Ishikawa (cell line): ENCODE measurements around the gene TBC1D14.

Source experiments
- CEBPB ChIP-seq: IDR thresholded peaks from 2 replicates; pipeline ENCODE4 v1.6.1; 2012
- CREB1 ChIP-seq: IDR thresholded peaks from 2 replicates; pipeline ENCODE4 v1.6.1; 2012; ENCODE audit warnings: low read depth
- EGR1 ChIP-seq: IDR thresholded peaks from 2 replicates; pipeline ENCODE4 v1.6.1; 2012
- EP300 ChIP-seq: IDR thresholded peaks from 2 replicates; pipeline ENCODE4 v1.6.1; 2012; ENCODE audit warnings: borderline replicate concordance
- FOXM1 ChIP-seq: IDR thresholded peaks from 2 replicates; pipeline ENCODE4 v1.6.1; 2012; ENCODE audit warnings: low read depth, borderline replicate concordance
- MAX ChIP-seq: IDR thresholded peaks from 2 replicates; pipeline ENCODE4 v1.6.1; 2012
- NFIC ChIP-seq: IDR thresholded peaks from 2 replicates; pipeline ENCODE4 v1.6.1; 2012
- RAD21 ChIP-seq: IDR thresholded peaks from 2 replicates; pipeline ENCODE4 v1.6.1; 2012; ENCODE audit warnings: low read depth
- TAF1 ChIP-seq: IDR thresholded peaks from 2 replicates; pipeline ENCODE4 v1.6.1; 2012; ENCODE audit warnings: low read depth, mild to moderate bottlenecking
- TCF12 ChIP-seq: IDR thresholded peaks from 2 replicates; pipeline ENCODE4 v1.6.1; 2012; ENCODE audit warnings: low read depth
- TEAD4 ChIP-seq: IDR thresholded peaks from 2 replicates; pipeline ENCODE4 v1.6.1; 2012
- YY1 ChIP-seq: IDR thresholded peaks from 2 replicates; pipeline ENCODE4 v1.6.1; 2012; ENCODE audit warnings: low read depth
- ZBTB7A ChIP-seq: IDR thresholded peaks from 2 replicates; pipeline ENCODE4 v1.6.1; 2012; ENCODE audit warnings: low read depth
- TF ChIP-seq, protein P1 (sequence below): IDR thresholded peaks from 2 replicates; pipeline ENCODE4 v1.6.1; 2012
- TF ChIP-seq, protein P2 (sequence below): IDR thresholded peaks from 2 replicates; pipeline ENCODE4 v1.6.1; 2012; ENCODE audit warnings: low read depth, mild to moderate bottlenecking

Gene TBC1D14

GRCh38 chr4:6901669-6902317 is 7.8 kb upstream of the TBC1D14 start:
- TF ChIP-seq ZBTB7A (no peak), EP300 (no peak), TEAD4 (no peak), CEBPB (no peak), EGR1 (no peak), CREB1 (no peak), TCF12 (no peak), FOXM1 (no peak), MAX (no peak), NFIC (no peak), RAD21 (no peak), YY1 (no peak), TAF1 (no peak)
- TF ChIP-seq, protein P1, sequence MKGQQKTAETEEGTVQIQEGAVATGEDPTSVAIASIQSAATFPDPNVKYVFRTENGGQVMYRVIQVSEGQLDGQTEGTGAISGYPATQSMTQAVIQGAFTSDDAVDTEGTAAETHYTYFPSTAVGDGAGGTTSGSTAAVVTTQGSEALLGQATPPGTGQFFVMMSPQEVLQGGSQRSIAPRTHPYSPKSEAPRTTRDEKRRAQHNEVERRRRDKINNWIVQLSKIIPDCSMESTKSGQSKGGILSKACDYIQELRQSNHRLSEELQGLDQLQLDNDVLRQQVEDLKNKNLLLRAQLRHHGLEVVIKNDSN = no peak
- TF ChIP-seq, protein P2, sequence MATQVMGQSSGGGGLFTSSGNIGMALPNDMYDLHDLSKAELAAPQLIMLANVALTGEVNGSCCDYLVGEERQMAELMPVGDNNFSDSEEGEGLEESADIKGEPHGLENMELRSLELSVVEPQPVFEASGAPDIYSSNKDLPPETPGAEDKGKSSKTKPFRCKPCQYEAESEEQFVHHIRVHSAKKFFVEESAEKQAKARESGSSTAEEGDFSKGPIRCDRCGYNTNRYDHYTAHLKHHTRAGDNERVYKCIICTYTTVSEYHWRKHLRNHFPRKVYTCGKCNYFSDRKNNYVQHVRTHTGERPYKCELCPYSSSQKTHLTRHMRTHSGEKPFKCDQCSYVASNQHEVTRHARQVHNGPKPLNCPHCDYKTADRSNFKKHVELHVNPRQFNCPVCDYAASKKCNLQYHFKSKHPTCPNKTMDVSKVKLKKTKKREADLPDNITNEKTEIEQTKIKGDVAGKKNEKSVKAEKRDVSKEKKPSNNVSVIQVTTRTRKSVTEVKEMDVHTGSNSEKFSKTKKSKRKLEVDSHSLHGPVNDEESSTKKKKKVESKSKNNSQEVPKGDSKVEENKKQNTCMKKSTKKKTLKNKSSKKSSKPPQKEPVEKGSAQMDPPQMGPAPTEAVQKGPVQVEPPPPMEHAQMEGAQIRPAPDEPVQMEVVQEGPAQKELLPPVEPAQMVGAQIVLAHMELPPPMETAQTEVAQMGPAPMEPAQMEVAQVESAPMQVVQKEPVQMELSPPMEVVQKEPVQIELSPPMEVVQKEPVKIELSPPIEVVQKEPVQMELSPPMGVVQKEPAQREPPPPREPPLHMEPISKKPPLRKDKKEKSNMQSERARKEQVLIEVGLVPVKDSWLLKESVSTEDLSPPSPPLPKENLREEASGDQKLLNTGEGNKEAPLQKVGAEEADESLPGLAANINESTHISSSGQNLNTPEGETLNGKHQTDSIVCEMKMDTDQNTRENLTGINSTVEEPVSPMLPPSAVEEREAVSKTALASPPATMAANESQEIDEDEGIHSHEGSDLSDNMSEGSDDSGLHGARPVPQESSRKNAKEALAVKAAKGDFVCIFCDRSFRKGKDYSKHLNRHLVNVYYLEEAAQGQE = no peak

GRCh38 chr4:6902318-6903042 is 7.1 kb upstream of the TBC1D14 start:
- TF ChIP-seq NFIC = no peak
- TF ChIP-seq EGR1 = no peak

DNA sequence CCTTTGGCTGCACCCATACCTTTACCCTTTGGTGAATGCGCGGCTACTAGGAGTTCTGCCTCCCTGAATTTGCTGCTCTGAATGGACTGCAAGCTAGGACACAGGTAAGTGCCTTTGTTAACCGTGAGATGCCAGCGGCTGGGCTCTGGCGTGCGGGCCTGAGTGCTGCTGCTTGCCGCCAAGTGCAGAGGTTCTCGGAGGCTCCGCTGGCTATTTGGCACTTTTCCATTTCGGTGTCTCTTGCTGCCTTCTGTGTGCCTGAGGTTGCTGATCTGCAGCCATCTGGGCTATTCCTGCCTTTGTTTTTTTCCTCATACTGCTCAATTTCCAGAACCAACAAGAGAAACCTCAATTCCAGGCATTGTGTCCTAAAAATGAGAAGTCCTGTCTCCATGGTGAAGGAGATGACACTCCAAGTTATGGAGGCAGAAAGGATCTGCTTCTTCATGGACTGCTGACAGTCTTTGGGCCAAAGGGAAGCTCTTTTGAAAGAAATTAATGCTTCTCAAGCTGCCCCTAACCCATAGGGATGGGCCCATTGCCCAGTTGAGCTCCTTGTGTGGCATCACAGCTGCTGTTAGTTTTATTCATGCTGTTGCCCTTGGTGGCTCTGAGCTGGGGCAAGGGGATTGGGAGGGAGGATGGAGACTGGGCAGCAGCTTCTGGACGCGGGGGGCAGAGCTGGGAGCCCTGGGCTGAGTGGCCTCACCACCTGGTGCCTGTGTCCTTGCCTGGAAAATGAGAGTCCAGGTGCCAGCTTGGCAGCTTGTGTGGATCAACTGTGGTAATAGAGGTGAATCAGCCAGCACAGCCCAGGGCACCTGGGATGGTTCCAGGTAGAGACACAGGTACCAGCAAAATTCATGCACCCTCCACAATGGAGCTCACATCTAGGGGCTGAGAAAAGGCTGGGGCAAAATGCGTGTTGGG is 3.8 kb upstream of the TBC1D14 start:
- TF ChIP-seq EGR1 (no peak), CEBPB (no peak), EP300 (no peak), TCF12 (no peak), TEAD4 (no peak), ZBTB7A (no peak), FOXM1 (no peak), RAD21 (no peak), NFIC (no peak), CREB1 (no peak), TAF1 (no peak), MAX (no peak), YY1 (no peak)
- TF ChIP-seq, protein P1 = no peak
- TF ChIP-seq, protein P2 = no peak

- TF ChIP-seq EP300 = no peak
- no peak for TF ChIP-seq ZBTB7A
- TF ChIP-seq MAX = no peak
- peak; percentile 48; the same call in 1 of the 2 replicates for TF ChIP-seq RAD21
- TF ChIP-seq CEBPB = no peak
- TF ChIP-seq, protein P2 = no peak
- no peak for TF ChIP-seq EGR1
- no peak for TF ChIP-seq TEAD4
- no peak for TF ChIP-seq FOXM1
These were observed 1.9 kb upstream of the TBC1D14 start for GRCh38 chr4:6907658-6908191.
